ENCODE data around the gene RRP36.

The RRP36 gene

GRCh38 chr6:43060755-43061633 is 39.6 kb downstream of the RRP36 start:
- DNase-seq (ENCODE audit: low read depth in 2 of 3, low spot score in 2 of 3), result no peak

GRCh38 chr6:43061861-43062260 is 40.4 kb downstream of the RRP36 start:
- no peak for DNase-seq (ENCODE audit: low read depth in 2 of 3, low spot score in 2 of 3)

GRCh38 chr6:43062818-43063217 is 41.4 kb downstream of the RRP36 start:
- DNase-seq (ENCODE audit: low read depth in 2 of 3, low spot score in 2 of 3), result no peak

GRCh38 chr6:43070028-43070632 is 48.7 kb downstream of the RRP36 start:
- no peak for DNase-seq (ENCODE audit: low read depth in 2 of 3, low spot score in 2 of 3)

GRCh38 chr6:43074847-43075669 is 53.6 kb downstream of the RRP36 start:
- DNase-seq (ENCODE audit: low read depth in 2 of 3, low spot score in 2 of 3), result no peak

- no peak for DNase-seq (ENCODE audit: low read depth in 2 of 3, low spot score in 2 of 3)
Measured at GRCh38 chr6:43075670-43076463, 54.4 kb downstream of the RRP36 start, which contains the start of gene PTK7. Gene PTK7 (plus strand): TSS chr6:43076314. CDS start chr6:43076489, 175 bp downstream.

- no peak for DNase-seq (ENCODE audit: low read depth in 2 of 3, low spot score in 2 of 3)
Measured at GRCh38 chr6:43076464-43077332, 55.3 kb downstream of the RRP36 start.

- no peak for DNase-seq (ENCODE audit: low read depth in 2 of 3, low spot score in 2 of 3)
Measured at GRCh38 chr6:43077333-43077809, 55.9 kb downstream of the RRP36 start.

- DNase-seq (ENCODE audit: low read depth in 2 of 3, low spot score in 2 of 3), result no peak
Measured at GRCh38 chr6:43077981-43078511, 56.6 kb downstream of the RRP36 start.

- no peak for DNase-seq (ENCODE audit: low read depth in 2 of 3, low spot score in 2 of 3)
Measured at GRCh38 chr6:43078691-43079090, 57.3 kb downstream of the RRP36 start.
